KMS-11 (cell line): ENCODE measurements around the gene CCDC196.
"Not testable (repeated sequence)": the region's sequence is repeated elsewhere in the genome, so short reads cannot be mapped to it uniquely, and the experiment has no call there.

Experiments used
- H2AFZ ChIP-seq: fragments of 200-600 bp; sonication (generic); 2 replicates; pipeline ENCODE4 v1.6.1; 2016; ENCODE audit warnings: antibody characterized with exemption, mixed run types, low read depth
- H3K27ac ChIP-seq: fragments of 200-600 bp; sonication (generic); 2 replicates; pipeline ENCODE4 v1.6.1; 2016; ENCODE audit warnings: mild to moderate bottlenecking, mixed run types
- H3K27me3 ChIP-seq: fragments of 200-600 bp; sonication (generic); 2 replicates; pipeline ENCODE4 v1.6.1; 2017; ENCODE audit warnings: mild to moderate bottlenecking, low read depth, mixed run types, moderate library complexity; ENCODE audit not compliant: insufficient read depth
- H3K36me3 ChIP-seq: fragments of 200-600 bp; sonication (generic); 2 replicates; pipeline ENCODE4 v1.6.1; 2017; ENCODE audit warnings: mild to moderate bottlenecking, mixed run types; ENCODE audit not compliant: insufficient read depth
- H3K4me1 ChIP-seq: fragments of 200-600 bp; sonication (generic); 2 replicates; pipeline ENCODE4 v1.6.1; 2016; ENCODE audit warnings: mild to moderate bottlenecking, low read depth, mixed run types; ENCODE audit not compliant: poor library complexity, severe bottlenecking
- H3K4me2 ChIP-seq: fragments of 200-600 bp; sonication (generic); 2 replicates; pipeline ENCODE4 v1.7.0; 2016; ENCODE audit warnings: mild to moderate bottlenecking, mixed run types
- H3K4me3 ChIP-seq: fragments of 200-600 bp; sonication (generic); IDR thresholded peaks from 2 replicates; pipeline ENCODE4 v1.6.1; 2017; ENCODE audit warnings: low read depth, low read length, mixed read lengths; ENCODE audit not compliant: insufficient read depth
- H3K79me2 ChIP-seq: fragments of 200-600 bp; sonication (generic); 2 replicates; pipeline ENCODE4 v1.6.1; 2016; ENCODE audit warnings: low read depth, mixed run types; ENCODE audit not compliant: insufficient read depth
- H3K9ac ChIP-seq: fragments of 200-600 bp; sonication (generic); 2 replicates; pipeline ENCODE4 v1.6.1; 2016; ENCODE audit warnings: mild to moderate bottlenecking, mixed run types
- H4K20me1 ChIP-seq: fragments of 200-600 bp; sonication (generic); 2 replicates; pipeline ENCODE4 v1.6.1; 2016; ENCODE audit warnings: mild to moderate bottlenecking, mixed run types; ENCODE audit not compliant: insufficient read depth
- TF ChIP-seq, protein P1 (sequence below): fragments of 200-600 bp; sonication (generic); conservative IDR thresholded peaks from 2 replicates; pipeline ENCODE4 v1.6.1; 2017; ENCODE audit warnings: low read depth, mild to moderate bottlenecking, antibody characterized with exemption, low read length, moderate library complexity, mixed read lengths

CCDC196 gene

DNA sequence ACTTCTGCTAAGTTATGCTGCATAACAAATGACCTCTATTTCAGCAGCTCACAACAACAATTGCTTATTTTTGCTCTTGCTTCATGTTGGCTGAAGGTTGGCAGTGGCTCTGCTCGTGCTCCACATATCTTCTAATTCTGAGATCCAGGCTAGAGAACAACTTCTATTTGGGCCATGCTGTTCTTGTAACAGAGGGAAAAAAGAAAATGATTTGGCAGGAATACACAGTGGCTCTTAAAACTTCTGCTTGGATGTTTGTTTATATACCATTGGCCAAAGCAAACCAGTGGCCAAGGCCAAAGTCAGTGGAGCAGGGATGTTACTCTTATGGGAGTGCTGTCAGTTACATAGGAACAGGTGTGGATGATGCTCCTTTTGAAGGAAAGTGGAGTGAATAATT is 53.9 kb downstream of the CCDC196 start:
- Histone ChIP-seq H3K79me2 (peaks cover 8% of the 10 kb centered on the region; the same call in 1 of the 2 replicates), H3K9ac (no peak overlapping the region), H2AFZ (no peak overlapping the region), H3K4me3 (no peak overlapping the region), H3K4me2 (no peak overlapping the region), H4K20me1 (no peaks in the 10 kb centered on the region), H3K27me3 (no peaks in the 10 kb centered on the region), H3K27ac (no peak overlapping the region), H3K36me3 (no peaks in the 10 kb centered on the region), H3K4me1 (no peaks in the 10 kb centered on the region)
- TF ChIP-seq, protein P1, sequence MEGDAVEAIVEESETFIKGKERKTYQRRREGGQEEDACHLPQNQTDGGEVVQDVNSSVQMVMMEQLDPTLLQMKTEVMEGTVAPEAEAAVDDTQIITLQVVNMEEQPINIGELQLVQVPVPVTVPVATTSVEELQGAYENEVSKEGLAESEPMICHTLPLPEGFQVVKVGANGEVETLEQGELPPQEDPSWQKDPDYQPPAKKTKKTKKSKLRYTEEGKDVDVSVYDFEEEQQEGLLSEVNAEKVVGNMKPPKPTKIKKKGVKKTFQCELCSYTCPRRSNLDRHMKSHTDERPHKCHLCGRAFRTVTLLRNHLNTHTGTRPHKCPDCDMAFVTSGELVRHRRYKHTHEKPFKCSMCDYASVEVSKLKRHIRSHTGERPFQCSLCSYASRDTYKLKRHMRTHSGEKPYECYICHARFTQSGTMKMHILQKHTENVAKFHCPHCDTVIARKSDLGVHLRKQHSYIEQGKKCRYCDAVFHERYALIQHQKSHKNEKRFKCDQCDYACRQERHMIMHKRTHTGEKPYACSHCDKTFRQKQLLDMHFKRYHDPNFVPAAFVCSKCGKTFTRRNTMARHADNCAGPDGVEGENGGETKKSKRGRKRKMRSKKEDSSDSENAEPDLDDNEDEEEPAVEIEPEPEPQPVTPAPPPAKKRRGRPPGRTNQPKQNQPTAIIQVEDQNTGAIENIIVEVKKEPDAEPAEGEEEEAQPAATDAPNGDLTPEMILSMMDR = no peak

DNA sequence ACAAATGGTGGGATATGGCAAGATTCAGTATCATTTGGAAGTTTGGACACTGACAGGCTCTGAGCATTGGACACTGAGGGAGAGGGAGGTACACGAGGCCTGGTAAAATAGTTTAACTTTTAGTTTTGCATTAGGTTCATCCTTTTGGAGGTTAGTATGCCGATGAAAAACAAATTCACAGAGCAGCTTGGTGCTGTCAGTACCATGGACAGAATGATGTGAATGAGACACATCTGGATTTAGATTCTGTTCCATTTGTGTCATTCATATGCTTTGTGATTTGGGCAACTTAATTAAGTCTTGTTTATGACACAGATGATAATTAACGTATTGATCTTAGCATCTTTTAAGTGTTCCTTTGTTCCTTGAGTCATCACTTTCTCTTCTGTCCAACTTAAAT is 55.5 kb downstream of the CCDC196 start:
- Histone ChIP-seq H3K4me3 (no peak overlapping the region), H2AFZ (no peak overlapping the region), H4K20me1 (no peaks in the 10 kb centered on the region), H3K27me3 (no peaks in the 10 kb centered on the region), H3K9ac (no peak overlapping the region), H3K4me2 (no peak overlapping the region), H3K36me3 (no peaks in the 10 kb centered on the region), H3K4me1 (no peaks in the 10 kb centered on the region), H3K27ac (no peak overlapping the region), H3K79me2 (peaks cover 8% of the 10 kb centered on the region; the same call in 1 of the 2 replicates)
- TF ChIP-seq, protein P1 = no peak

DNA sequence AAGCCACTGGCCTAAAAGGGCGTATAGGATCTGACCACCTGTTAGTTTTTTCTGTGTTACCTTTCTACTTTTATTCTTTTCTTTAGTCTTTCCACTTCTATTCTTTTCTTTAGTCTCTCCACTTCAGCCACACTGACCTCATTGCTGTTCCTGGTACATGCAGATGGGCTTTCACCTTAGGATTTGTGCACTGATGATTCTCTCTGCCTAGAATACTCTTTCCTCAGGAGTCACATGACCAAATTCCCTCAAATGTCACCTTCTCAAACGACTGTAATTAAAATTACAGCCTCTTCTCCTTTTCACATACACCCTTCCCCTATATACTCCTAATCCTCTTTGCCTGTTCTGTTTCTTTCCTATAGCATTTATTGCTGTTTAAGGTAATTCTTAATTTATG is 57.8 kb downstream of the CCDC196 start:
- Histone ChIP-seq H3K36me3 (no peaks in the 10 kb centered on the region), H3K4me1 (no peaks in the 10 kb centered on the region), H3K27me3 (no peaks in the 10 kb centered on the region), H3K79me2 (peaks cover 8% of the 10 kb centered on the region; the same call in 1 of the 2 replicates), H2AFZ (no peak overlapping the region), H4K20me1 (no peaks in the 10 kb centered on the region), H3K9ac (no peak overlapping the region), H3K4me2 (no peak overlapping the region), H3K4me3 (no peak overlapping the region), H3K27ac (no peak overlapping the region)
- TF ChIP-seq, protein P1 = no peak

DNA sequence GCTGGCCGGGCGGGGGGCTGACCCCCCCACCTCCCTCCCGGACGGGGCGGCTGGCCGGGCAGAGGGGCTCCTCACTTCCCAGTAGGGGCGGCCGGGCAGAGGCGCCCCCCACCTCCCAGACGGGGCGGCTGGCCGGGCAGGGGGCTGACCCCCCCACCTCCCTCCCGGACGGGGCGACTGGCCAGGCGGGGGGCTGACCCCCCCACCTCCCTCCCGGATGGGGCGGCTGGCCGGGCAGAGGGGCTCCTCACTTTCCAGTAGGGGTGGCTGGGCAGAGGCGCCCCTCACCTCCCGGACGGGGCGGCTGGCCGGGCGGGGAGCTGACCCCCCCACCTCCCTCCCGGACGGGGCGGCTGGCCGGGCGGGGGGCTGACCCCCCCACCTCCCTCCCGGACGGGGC is 59.0 kb downstream of the CCDC196 start:
- H3K79me2 ChIP-seq, H3K36me3 ChIP-seq, H3K4me2 ChIP-seq: not testable (repeated sequence)

DNA sequence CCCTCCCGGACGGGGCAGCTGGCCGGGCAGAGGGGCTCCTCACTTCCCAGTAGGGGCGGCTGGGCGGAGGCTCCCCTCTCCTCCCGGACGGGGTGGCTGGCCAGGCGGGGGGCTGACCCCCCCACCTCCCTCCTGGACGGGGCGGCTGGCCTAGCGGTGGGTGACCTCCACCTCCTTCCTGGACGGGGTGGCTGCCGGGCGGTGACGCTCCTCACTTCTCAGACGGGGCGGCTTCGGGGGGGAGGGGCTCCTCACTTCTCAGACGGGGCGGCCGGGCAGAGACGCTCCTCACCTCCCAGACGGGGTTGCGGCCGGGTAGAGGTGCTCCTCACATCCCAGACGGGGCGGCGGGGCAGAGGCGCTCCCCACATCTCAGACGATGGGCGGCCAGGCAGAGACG is 59.6 kb downstream of the CCDC196 start:
- not testable (repeated sequence) for H3K27ac ChIP-seq, H3K4me2 ChIP-seq, H3K4me1 ChIP-seq, H3K36me3 ChIP-seq, H3K27me3 ChIP-seq, H3K9ac ChIP-seq, H3K79me2 ChIP-seq, H3K4me3 ChIP-seq, H2AFZ ChIP-seq, H4K20me1 ChIP-seq

More for the DNA sequence above, 59.0 kb downstream of the CCDC196 start:
- H3K27me3 ChIP-seq, H3K9ac ChIP-seq, H3K4me1 ChIP-seq, H2AFZ ChIP-seq, H3K4me3 ChIP-seq, H4K20me1 ChIP-seq, H3K27ac ChIP-seq: not testable (repeated sequence)
